Breast epithelium (tissue), 3 donors: ENCODE measurements around the gene GLB1L2.

Source experiments
- POLR2A ChIP-seq: fragments of 450-650 bp; IDR thresholded peaks from one replicate; pipeline ENCODE4 v1.6.1; 2016; ENCODE audit warnings: antibody characterized with exemption, mild to moderate bottlenecking, moderate library complexity
- TF ChIP-seq, protein P1 (sequence below), 3 donors: fragments of 450-650 bp; IDR thresholded peaks; one replicate each; pipeline ENCODE4 v1.5.1; 2016 to 2017; ENCODE audit warnings: antibody characterized with exemption in 3 of 3, mild to moderate bottlenecking in 3 of 3, moderate library complexity in 3 of 3

GRCh38 chr11:134352111-134352510 is 20.3 kb downstream of the GLB1L2 start:
- TF ChIP-seq, protein P1, sequence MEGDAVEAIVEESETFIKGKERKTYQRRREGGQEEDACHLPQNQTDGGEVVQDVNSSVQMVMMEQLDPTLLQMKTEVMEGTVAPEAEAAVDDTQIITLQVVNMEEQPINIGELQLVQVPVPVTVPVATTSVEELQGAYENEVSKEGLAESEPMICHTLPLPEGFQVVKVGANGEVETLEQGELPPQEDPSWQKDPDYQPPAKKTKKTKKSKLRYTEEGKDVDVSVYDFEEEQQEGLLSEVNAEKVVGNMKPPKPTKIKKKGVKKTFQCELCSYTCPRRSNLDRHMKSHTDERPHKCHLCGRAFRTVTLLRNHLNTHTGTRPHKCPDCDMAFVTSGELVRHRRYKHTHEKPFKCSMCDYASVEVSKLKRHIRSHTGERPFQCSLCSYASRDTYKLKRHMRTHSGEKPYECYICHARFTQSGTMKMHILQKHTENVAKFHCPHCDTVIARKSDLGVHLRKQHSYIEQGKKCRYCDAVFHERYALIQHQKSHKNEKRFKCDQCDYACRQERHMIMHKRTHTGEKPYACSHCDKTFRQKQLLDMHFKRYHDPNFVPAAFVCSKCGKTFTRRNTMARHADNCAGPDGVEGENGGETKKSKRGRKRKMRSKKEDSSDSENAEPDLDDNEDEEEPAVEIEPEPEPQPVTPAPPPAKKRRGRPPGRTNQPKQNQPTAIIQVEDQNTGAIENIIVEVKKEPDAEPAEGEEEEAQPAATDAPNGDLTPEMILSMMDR (IDR thresholded peaks at IDR 0.05) = no peak
- TF ChIP-seq POLR2A = no peak
